BJ (cell line): Measurements from ENCODE around the gene SELENOF. TPM values are rescaled to one million over a fixed set of nuclear protein-coding genes. Genes with fewer than 3 reads are reported as not detected.

Source experiments
- CTCF ChIA-PET: fragments of 350-600 bp; formaldehyde crosslinking; extraction: SDS; loops from one replicate; lab custom pipeline; 2021; ENCODE audit warnings: antibody characterized with exemption, inconsistent platforms; lab: Yijun Ruan, JAX
- POLR2A ChIA-PET: fragments of 300-600 bp; sonication (Branson Sonifier 250); formaldehyde crosslinking; extraction: SDS; loops from one replicate; lab custom pipeline; 2021; ENCODE audit warnings: antibody characterized with exemption; lab: Charles Lee
- DNase-seq: peaks from one replicate; pipeline ENCODE4 v3.0.0-alpha.2; 2011; ENCODE audit warnings: low read depth
- H3K27me3 ChIP-seq: 2 replicates; pipeline ENCODE4 v1.6.0; 2011; ENCODE audit warnings: low read length; ENCODE audit not compliant: control insufficient read depth, insufficient read depth
- H3K36me3 ChIP-seq: 2 replicates; pipeline ENCODE4 v1.5.1; 2011; ENCODE audit warnings: low read length; ENCODE audit not compliant: control insufficient read depth, insufficient read depth
- H3K4me3 ChIP-seq: 2 replicates; pipeline ENCODE4 v1.5.1; 2011; ENCODE audit warnings: low read depth, mild to moderate bottlenecking, control low read depth, low read length
- polyA plus RNA-seq: library from polyadenylated mRNA; depleted of rRNA; stranded (reverse); fragments of >200 nt; gene quantifications from 2 replicates; pipeline ENCODE4 v1.2.3, GENCODE V29; 2011
- TF ChIP-seq, protein P1 (sequence below): IDR thresholded peaks from 2 replicates; pipeline ENCODE4 v1.5.1; 2011; ENCODE audit warnings: low read depth, mild to moderate bottlenecking, control low read depth, inconsistent platforms, low read length, moderate library complexity; ENCODE audit not compliant: insufficient read depth

Gene SELENOF
- polyA plus RNA-seq, 1 experiment, result 115 TPM

GRCh38 chr1:86942042-86942441, 28.1 kb upstream of the SELENOF start:
- no peak for DNase-seq
- Histone ChIP-seq H3K27me3 (no peaks in the 10 kb centered on the region), H3K4me3 (no peak overlapping the region), H3K36me3 (no peaks in the 10 kb centered on the region)
- POLR2A ChIA-PET, result no interaction called here
- TF ChIP-seq, protein P1, sequence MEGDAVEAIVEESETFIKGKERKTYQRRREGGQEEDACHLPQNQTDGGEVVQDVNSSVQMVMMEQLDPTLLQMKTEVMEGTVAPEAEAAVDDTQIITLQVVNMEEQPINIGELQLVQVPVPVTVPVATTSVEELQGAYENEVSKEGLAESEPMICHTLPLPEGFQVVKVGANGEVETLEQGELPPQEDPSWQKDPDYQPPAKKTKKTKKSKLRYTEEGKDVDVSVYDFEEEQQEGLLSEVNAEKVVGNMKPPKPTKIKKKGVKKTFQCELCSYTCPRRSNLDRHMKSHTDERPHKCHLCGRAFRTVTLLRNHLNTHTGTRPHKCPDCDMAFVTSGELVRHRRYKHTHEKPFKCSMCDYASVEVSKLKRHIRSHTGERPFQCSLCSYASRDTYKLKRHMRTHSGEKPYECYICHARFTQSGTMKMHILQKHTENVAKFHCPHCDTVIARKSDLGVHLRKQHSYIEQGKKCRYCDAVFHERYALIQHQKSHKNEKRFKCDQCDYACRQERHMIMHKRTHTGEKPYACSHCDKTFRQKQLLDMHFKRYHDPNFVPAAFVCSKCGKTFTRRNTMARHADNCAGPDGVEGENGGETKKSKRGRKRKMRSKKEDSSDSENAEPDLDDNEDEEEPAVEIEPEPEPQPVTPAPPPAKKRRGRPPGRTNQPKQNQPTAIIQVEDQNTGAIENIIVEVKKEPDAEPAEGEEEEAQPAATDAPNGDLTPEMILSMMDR, result no peak
- CTCF ChIA-PET, result interaction anchor here (1.4 kb wide), 1 partner anchor 11 kb away, joined by 5 read pairs; no protein-coding TSS in a partner anchor

DNA sequence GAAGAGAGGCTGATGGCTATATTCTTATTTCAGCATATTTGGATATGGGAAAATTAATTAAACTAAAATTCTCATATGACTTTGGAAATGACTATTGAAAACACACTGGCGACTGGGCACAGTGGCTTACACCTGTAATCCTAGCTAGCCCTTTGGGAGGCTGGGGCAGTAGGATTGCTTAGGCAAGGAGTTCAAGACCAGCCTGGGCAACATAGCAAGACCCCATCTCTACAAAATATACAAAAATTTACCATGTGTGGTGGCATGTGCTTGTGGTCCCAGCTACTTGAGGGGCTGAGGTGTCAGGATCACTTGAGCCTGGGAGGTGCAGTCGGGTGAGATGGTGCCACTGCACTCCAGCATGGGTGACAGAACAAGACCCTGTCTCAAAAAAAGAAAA, 26.7 kb upstream of the SELENOF start:
- Histone ChIP-seq H3K27me3 (no peaks in the 10 kb centered on the region), H3K36me3 (no peaks in the 10 kb centered on the region), H3K4me3 (no peak overlapping the region)
- no peak for DNase-seq
- ChIA-PET CTCF (interaction anchor here (1.0 kb wide), 1 partner anchor 21 kb away, joined by 3 read pairs; no protein-coding TSS in a partner anchor), POLR2A (no interaction called here)
- TF ChIP-seq, protein P1, result no peak

GRCh38 chr1:86939406-86939805, 25.5 kb upstream of the SELENOF start:
- Histone ChIP-seq H3K36me3 (no peaks in the 10 kb centered on the region), H3K4me3 (no peak overlapping the region), H3K27me3 (no peaks in the 10 kb centered on the region)
- ChIA-PET CTCF (interaction anchor here (0.6 kb wide), 1 partner anchor 12 kb away, joined by 4 read pairs; no protein-coding TSS in a partner anchor), POLR2A (no interaction called here)
- TF ChIP-seq, protein P1, result no peak
- no peak for DNase-seq

DNA sequence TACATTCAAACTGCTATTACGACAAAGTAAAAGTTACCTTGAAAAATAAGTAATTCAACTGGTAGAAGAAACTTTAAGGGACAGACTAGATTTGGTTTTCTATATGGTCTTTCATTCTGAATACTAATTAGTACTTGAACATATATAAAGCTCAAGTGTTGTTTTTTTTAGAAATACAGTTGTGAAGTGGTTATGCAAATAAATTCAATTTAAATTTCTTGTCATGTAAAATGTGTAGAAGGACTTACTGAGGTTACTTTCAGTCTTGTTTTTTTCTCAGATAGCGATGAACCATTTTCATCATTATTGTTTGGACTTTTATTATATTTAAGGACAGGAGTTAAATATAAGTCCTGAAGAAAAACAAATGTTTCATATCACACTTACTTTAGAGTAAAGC, 24.9 kb upstream of the SELENOF start:
- ChIA-PET POLR2A (no interaction called here), CTCF (no interaction called here)
- Histone ChIP-seq H3K27me3 (no peaks in the 10 kb centered on the region), H3K36me3 (no peaks in the 10 kb centered on the region), H3K4me3 (no peak overlapping the region)
- TF ChIP-seq, protein P1, result no peak
- no peak for DNase-seq

- ChIA-PET POLR2A (no interaction called here), CTCF (no interaction called here)
- Histone ChIP-seq H3K4me3 (no peak overlapping the region), H3K36me3 (no peaks in the 10 kb centered on the region), H3K27me3 (no peaks in the 10 kb centered on the region)
- no peak for DNase-seq
- TF ChIP-seq, protein P1, result no peak
These were observed 24.5 kb upstream of the SELENOF start for GRCh38 chr1:86938450-86938849.
